HL-60 (cell line): ENCODE data around the gene NEDD8.

Source experiments
- CTCF ChIP-seq: IDR thresholded peaks from one replicate; pipeline ENCODE4 v1.5.1; 2011; ENCODE audit warnings: low read length, control low read depth, inconsistent platforms; ENCODE audit not compliant: insufficient read depth
- POLR2AphosphoS5 ChIP-seq: IDR thresholded peaks from 2 replicates; pipeline ENCODE4 v1.6.1; 2012; ENCODE audit warnings: low read depth

- no peak for TF ChIP-seq CTCF
- TF ChIP-seq POLR2AphosphoS5: no peak
Observed at GRCh38 chr14:24167469-24168114, 64.6 kb downstream of the NEDD8 start.
